ENCODE measurements around the gene SVIL.
"Not testable (repeated sequence)": the region's sequence is repeated elsewhere in the genome, so short reads cannot be mapped to it uniquely, and the experiment has no call there.

SVIL gene

DNA sequence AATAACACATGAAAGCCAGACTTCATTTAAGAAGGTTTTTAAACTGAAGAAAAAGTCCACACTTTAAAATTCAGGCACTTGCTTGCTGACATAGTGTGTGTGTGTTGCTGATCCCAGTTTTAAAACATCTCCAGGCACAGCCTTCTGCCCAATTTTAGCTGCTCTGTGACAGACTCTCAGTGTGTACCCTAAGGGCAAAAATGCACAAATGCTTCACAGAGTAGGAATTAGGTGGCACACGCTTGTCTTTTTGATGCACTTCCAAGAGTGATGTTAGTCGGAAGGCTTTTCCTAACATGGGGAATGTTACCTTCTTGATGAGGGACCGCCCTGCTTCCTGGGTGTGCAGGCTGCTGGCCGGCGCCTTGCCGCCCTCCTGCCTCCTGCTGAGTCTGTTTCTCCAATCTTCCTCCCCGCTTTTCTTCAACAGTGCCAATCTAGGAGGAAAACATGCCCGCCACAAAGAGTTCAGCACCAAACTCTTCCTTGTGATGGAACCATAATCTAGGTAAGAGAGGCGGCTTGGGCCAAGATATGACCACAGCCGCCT is 122.3 kb downstream of the SVIL start:
- DNase-seq, result no peak

DNA sequence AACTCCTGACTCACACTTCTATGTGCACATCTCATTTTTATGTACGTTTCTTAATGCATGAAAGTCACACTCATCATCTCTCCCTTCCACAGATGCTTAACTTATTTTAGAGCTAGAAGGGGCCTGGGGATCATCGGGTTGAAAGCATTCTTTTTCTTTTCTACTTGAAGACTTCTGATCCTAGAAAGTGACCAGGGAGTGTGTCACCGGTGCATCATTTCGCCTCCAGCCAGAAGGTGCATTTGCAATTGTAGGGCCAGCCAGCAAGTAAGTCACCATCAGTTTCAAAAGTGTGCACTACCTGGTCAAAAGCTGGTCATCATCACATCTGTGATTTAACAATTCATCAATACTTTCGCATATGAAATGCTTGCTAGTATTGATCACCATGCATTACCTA is 123.0 kb downstream of the SVIL start:
- not testable (repeated sequence) for DNase-seq

DNA sequence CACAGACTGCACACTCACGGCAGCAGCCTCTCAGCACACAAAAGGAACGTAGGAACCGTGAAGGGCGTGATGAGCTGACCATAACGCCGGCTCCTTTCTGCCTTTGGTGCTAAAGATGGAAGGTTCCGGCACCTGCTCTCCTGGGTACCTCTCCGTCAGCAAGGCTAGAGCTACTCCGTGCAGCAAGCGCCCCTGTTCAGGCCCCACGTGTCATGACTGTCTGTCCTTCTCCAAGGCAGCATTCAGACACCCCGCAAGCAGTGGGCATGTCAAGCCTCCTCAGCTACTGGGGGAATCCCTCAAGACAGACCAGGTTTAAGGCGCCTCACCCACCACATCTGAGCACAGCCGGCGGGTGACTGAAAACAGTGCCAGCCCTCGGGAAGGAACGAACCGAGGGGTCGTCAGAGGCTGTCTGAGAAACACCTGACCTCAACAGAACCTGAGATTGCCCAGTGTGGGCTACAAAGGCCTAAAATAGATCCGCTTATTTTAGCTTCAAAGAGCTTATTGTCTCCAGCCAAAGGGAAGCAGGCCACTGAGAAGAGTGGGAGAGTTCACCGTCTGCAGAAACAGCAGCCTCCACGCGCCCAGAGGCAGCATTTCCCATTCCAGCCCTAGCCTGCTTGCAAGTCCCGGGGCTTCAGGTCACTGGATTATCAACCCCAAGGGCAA is 124.2 kb downstream of the SVIL start:
- DNase-seq, result not testable (repeated sequence)

DNA sequence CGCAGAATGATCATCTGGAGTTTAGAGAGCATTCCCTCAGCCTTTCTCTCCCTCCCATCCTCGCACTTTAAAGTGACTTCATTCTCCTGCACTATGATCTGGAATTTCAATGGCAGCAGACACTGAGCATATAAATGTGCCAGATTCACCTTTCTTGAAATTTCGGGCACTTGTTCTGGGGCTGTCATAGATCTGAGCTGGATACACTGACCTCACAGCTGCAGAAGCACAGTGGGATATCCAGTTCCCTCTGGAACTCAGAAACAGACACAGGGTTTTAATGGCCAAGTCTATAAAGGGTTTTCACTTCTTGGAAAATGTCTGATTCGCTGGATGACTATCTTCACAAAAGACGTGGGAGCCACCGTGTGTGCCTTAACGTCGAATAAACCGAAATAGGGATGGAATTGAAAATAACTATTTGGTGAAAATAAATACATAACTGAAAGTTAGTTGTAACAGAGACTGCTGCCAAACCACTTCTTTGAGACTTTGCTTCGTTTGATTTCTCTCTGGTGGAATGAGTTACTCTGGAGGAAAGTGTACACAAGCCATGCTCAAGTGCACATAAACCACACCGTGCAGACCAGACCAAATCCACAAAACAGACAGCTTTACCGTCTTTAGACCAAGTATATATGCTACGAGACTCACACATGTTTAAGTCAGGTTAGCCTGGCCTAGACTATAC is 126.1 kb downstream of the SVIL start:
- DNase-seq, result no peak

DNA sequence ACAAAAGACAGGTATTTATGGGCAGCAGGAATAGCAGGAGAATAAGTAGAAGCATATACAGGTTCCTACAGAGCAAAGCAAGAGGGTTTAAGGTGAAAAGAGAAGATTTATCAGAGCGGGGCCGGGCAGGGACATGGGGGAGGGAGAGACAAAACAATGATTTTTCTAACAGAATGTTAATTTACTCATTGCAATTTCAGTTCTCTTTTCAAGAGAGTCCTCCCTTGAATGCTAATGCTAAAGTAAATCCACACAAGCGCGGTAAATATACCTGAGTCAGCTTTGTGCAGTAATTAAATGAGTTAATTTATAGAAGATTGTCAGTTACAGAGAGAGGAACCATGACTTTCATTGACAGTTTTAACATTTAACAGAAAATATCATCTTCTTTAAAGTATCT is 127.0 kb downstream of the SVIL start:
- DNase-seq, result not testable (repeated sequence)

DNA sequence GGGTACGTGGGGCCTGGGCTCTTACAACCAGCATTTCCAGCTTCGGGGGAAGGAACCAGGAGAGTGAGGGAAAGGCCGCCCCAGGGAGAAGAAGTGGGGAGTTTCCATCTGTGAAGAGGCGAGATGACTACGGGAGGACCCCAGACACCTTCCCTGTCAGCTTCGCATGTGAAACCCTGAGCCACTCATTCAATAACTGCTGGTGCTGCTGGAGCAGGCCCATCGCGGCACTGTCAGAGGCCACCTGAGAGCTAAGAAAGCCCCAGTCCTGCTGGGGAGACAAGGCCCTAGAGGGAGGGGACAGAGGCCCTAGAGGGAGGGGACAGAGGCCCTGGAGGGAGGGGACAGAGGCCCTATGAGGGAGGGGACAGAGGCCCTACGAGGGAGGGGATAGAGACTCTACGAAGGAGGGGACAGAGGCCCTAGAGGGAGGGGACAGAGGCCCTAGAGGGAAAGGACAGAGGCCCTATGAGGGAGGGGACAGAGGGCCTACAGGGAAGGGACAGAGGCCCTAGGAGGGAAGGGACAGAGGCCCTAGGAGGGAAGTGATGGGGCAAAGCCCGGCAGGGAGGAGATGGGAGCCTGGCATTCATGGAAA is 128.3 kb downstream of the SVIL start:
- DNase-seq, result not testable (repeated sequence)

DNA sequence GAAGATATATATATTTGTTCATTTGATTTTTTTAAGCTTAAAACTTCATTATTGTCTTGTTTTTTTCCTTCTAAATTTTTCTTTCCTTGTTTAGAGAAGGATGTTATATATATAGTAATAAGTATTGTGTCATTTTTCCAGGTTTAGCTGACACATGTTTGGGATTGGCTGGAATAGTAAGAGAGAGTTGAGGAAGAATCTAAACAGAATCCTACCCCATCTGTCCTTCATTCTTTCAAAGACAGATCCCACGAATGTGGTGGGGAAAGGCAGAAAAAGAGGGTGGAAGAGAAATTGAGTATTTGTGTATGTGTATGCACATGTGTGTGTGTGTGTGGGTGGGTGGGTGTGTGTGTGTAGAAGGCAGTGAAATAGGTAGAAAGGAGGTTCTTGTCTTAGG is 132.4 kb downstream of the SVIL start:
- DNase-seq, result no peak

DNA sequence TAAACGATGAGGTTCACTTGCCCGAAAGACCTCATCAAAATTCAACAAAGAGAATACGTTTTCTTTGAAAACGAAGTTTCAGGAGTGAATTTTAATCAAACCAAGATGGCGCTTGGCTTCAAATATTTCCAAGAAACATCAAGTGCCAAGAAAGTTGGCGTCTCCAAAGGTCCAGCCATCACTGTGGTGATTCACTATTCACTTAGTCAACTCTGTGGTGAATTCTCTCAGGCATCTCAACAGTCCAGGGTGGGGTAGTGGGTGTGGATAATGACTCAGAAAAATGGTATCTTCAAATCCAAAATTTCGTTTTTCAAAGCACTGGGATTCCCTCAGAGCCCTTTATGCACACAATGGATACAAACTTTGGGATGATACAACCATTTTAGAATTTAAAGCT is 133.1 kb downstream of the SVIL start:
- DNase-seq, result peak; percentile 91

DNA sequence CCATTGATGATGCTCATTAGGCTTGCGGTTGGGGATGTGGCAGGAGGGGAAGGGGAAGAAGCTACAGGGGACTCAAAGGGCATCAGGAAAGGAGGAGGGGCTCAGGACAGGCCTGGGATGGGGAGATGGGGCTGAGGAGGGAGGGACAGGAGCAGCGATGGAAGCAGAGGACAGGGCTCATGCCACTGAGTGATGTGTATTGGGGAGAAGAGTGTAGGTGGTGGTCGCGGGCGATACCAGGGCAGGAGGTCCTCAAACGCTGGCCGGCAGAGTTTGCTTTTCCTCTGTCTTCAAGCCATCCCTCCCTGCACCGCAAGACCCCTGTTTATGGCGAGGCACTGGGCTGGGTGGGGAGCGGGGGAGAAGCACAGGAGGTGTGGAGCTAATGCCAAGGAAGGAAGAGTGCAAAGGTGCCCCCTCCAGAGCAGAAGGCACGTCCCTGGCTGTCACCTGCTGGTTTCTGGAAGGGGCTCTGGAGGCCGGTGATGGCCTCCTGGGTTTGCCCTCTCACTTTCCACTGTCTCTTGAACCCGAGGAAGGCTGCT is 134.7 kb downstream of the SVIL start:
- no peak for DNase-seq

DNA sequence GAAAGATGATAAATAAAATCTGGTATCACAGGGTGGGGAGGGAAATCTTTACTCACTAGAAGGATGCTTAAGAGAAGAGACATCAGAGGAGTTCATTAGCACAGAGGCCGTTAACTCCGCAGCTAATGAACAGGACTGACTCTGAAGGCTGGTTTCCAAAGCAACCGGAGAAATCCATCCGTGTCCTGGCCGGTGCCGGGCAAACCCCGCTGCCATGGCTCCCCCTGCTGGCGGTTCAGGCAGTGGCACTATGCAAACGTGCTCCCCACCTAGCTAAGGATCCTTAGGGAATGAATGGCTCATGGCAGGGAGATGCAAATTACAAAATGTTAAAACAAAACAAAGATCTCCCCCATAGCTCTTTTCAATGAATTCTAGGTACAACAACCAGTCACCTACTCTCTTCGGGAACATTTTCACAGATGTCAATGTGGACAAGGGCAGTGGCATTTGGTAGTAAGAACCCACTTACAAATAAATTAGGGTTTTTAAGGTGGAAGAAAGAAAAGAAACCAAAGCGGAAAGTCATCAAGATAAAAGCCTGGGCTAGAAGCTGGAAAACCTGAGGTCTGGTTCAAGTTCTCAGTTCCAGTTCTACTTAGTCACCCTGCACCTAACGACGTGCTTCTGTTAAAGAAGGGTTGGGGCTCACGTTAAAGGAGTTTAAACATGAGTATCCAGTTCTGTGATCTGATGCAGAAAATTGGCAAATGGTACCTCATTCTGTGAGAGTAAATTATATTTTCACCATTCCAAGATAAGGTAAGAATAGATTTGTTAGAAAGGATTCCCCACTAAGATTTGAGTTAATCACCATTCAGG is 138.2 kb downstream of the SVIL start:
- peak; percentile 68 for DNase-seq

DNA sequence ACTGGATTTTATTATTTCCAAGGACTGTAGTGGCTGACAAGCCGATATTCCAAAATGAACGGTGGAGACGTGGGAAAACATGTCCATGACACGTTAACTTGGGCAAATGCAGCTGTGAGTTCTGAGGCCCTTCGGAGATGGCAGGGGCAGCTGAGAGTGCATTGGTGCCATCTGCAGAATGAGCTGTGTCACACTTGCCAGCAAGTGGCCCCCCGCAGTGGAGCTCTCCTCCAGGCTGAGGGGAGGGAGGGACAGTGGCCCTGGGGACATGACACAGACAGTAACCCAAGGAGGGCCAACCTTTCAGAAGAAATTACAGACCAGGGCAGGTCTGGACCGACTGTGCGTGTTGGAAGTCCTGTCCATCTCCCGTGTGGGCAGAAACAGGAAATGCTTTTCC is 139.4 kb downstream of the SVIL start:
- no peak for DNase-seq

DNA sequence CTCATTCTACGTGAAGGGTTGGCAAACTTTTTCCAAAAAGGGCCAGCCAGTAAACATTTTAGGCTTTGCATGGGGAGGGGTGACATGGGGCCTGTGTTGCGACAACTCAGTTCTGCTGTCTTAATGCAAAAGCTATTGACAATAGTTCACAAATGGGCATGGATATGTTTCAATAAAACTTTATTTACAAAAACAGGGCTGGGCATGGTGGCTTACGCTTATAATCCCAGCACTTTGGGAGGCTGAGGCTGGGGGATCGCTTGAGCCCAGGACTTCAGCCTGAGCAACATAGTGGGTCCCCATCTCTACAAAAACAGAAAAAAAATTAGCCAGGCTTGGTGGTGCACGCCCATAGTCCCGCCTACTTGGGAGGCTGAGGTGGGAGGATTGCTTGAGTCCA is 141.1 kb downstream of the SVIL start:
- DNase-seq, result no peak

DNA sequence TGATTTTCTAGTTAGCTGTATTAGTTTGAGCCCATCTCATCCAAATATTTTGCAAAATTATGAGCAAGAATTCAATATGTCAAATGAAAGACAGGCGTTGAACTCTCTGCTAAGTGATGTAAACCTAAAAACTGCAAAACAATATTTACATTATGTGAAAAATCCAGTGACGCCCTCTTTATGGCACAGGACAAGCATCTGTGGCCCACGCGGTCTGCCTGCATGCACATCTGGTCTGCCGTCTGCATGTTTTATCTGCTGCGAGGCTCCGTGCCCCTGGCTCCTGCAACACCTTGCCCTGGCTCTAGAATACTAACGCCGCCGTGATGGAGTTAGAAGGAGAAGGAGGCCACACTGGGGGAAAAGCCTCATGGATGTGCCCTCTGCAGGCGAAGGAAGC is 142.0 kb downstream of the SVIL start:
- DNase-seq, result no peak

DNA sequence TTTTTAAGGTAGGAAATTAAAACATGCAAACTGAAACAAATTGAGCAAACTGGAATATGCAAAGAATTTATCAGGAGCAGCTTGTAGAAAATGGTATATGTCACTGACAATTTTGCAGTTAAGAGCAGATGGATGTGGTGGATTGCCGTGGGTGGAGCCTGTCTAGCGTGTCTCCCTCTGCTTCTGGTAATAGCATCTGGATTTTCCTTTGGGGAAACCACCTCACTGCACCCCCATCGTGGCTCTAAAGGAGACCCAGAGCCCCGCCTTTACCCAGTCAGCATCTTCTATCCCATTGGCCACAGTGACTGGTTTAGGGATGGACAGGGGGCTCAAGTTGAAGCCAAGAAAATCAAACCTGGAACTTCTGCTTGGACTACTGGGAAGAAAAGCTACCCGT is 142.9 kb downstream of the SVIL start:
- DNase-seq, result no peak

DNA sequence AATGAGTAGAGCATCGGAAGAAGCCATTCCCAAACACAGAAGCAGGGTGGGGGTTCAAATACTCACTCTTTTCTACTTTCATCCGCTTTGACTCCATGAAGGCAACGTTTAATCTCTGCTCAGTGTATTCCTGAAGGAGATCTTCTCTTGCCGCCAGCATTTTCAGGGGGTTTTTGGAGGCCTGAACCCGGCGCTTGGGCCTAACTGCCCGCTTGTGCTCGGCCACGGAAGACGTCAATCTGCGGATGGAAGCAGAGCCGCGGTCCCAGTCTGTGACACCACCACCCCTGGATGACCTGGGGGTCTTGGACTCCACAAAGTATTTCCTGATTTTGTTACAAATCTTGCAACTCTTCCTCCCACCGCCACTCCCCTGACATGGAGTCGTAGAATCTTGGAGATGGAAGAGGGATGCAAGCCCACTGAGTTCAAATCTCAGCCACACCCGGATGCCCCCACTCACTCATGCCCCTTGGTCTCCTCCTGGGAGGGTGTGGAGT is 143.9 kb downstream of the SVIL start:
- DNase-seq, result not testable (repeated sequence)

DNA sequence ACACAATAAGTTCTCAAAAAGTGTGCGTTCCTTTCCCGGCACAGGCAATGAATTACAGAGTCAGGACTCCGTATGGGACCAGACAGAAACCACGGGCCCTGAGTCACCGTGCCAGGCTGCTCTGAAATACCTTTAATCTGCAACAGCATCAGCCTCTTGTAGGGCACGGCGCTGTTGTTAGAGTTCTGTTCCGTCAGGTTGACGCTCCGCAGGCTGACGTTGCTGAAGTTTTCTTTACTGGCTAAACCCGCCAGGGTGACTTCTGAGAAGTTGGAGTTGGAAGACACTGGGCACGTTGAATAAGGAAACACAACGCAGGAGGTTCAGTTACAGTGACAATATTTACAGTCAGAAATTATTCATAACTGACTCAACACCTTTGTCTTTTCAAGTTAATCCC is 146.3 kb downstream of the SVIL start:
- not testable (repeated sequence) for DNase-seq

DNA sequence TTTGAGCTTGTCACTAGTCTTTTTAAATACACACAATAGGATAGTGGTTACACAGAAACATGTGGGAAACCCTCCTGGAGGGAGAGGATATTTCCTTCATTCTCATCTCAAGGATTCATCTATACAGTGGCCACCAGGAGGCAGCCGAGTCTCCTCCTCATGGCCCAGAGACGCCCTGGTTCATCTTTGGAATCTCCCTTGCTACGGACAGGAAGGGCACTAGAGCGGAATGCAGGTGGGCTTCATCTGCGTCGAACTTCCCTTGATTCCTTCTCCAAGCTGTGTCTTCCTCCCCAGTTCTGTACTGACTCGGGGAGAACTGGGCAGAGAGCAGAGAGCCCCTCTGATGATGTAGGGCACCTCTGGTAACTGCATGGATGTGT is 146.9 kb downstream of the SVIL start:
- not testable (repeated sequence) for DNase-seq

DNA sequence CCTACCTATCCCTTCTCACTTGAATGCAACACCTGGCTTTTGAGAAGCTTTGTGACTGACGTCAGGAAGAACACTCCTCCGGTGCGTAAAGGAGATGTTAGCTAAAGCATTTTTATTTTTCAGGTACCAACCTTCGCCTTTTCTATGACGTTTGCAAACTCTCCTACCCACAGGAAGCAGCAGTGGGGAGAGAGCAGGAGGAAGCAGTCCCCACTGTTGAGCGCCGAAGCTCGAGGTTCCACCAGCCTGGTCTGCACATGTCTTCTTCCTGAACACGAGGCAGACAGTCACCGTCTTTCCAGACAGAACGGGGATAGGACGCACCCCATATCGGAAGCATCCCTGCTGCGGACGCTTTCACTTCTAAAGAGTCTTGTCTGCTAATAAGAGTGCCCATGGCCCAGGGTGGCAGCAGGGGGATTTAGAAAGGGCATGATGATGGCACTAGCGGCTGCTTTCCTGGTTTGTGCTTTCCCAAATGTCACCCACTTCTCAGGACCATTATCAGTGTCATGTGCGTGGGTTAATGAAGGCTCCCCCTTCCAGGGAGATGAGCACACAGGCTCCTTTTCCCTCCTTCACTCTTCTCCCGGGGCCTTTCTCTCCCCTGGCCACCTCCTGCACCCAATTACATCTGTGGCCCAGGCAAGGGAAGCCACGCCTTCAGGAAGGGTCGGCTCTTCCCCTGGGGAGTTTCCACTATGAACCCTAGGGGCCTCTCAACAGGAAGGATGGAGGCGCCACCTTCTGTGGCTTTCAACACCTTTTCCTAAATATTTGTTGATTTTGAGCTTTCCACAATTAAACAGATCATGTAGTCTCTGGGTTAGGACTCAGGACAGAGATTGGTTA is 147.5 kb downstream of the SVIL start:
- not testable (repeated sequence) for DNase-seq

DNA sequence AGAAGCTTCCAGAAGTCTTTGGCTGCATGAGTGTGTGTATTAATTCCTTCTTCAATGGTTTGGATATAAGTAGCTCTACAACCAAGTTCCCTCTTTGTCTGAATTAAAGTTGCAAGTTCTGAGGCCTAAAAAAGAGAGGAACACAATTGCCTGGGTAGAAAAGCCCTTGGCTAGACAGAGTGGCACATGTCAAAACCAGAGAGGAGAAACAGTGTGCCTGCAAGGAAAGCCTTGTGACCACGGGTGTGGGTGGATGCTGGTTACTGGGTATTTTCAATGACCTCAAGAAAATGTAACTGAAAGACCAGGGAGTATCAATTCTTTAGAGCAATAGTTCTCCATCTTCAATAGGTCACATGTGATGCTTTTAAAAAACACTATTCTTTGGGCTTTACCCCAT is 148.3 kb downstream of the SVIL start:
- DNase-seq, result no peak

DNA sequence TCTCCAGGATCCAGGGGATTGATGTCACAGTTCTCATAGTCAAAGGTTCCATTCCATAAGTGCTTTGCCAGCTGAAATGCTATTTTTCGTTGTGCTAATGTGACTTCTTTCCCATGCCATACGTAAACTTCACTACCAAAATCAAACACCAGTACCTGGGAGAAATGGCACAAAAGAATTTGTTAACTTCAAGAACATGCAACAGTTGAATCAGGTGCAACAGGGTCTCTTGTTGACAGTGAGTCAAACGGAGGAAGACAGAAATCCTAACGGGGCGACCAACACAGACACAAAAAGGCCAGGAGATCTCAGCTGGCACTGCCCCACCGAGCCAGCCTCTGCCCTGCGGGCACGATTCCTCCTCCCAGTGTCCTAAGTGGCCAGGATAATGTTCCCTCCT is 150.1 kb downstream of the SVIL start:
- not testable (repeated sequence) for DNase-seq

Measured in fibroblast of skin of scalp (primary cell).